HG03342 (cell line): ENCODE data around the gene ZNF428.
"Not testable (repeated sequence)": the region's sequence is repeated elsewhere in the genome, so short reads cannot be mapped to it uniquely, and the experiment has no call there.

Experiments
- ATAC-seq: cut with Tn5 transposase; IDR thresholded peaks from one replicate; pipeline ENCODE4 v1.9.1; 2021; ENCODE audit warnings: mild to moderate bottlenecking, moderate library complexity; ENCODE audit not compliant: unreplicated experiment

Gene ZNF428

GRCh38 chr19:43594710-43595604 is 24.5 kb downstream of the ZNF428 start:
- peak; percentile 24 for ATAC-seq

- no peak for ATAC-seq
Measured at GRCh38 chr19:43594081-43594697, 25.2 kb downstream of the ZNF428 start.

GRCh38 chr19:43592800-43593350 is 26.6 kb downstream of the ZNF428 start:
- ATAC-seq: no peak

GRCh38 chr19:43591904-43592772 is 27.3 kb downstream of the ZNF428 start:
- no peak for ATAC-seq

- ATAC-seq: no peak
Measured at GRCh38 chr19:43589678-43590077, 29.8 kb downstream of the ZNF428 start.

GRCh38 chr19:43589277-43589676 is 30.2 kb downstream of the ZNF428 start:
- ATAC-seq: no peak

GRCh38 chr19:43587029-43587428 is 32.4 kb downstream of the ZNF428 start:
- ATAC-seq: not testable (repeated sequence)

GRCh38 chr19:43586346-43586745 is 33.1 kb downstream of the ZNF428 start:
- no peak for ATAC-seq

GRCh38 chr19:43584484-43584883 is 34.9 kb downstream of the ZNF428 start:
- peak; percentile 42 for ATAC-seq

GRCh38 chr19:43582495-43582894 is 36.9 kb downstream of the ZNF428 start:
- ATAC-seq: no peak

- no peak for ATAC-seq
Measured at GRCh38 chr19:43581467-43581866, 38.0 kb downstream of the ZNF428 start.

GRCh38 chr19:43578787-43579186 is 40.6 kb downstream of the ZNF428 start:
- no peak for ATAC-seq

- ATAC-seq: no peak
Measured at GRCh38 chr19:43575955-43576878, 43.2 kb downstream of the ZNF428 start.

GRCh38 chr19:43575156-43575950 is 44.1 kb downstream of the ZNF428 start, which contains the start of the genes PINLYP and XRCC1:
PINLYP (plus strand) TSS chr19:43575801; CDS start chr19:43577192, 1,391 bp downstream.
XRCC1 (minus strand) TSS chr19:43575527; CDS start chr19:43575458, 69 bp downstream.
- ATAC-seq: peak; percentile 95

GRCh38 chr19:43574424-43575155 is 44.8 kb downstream of the ZNF428 start:
- ATAC-seq: no peak

- ATAC-seq: no peak
Measured at GRCh38 chr19:43572171-43572588, 47.2 kb downstream of the ZNF428 start.

- no peak for ATAC-seq
Measured at GRCh38 chr19:43570174-43570791, 49.1 kb downstream of the ZNF428 start.

- ATAC-seq: no peak
Measured at GRCh38 chr19:43569657-43570056, 49.8 kb downstream of the ZNF428 start.
